Neutrophil (primary cell): ENCODE data around the gene IARS2.
"Not testable (repeated sequence)": the region's sequence is repeated elsewhere in the genome, so short reads cannot be mapped to it uniquely, and the experiment has no call there.

Experiments
- H3K27ac ChIP-seq: fragments of 200-600 bp; sonication (generic); 2 replicates; pipeline ENCODE4 v1.5.1; 2016; ENCODE audit warnings: mild to moderate bottlenecking, moderate library complexity
- H3K27me3 ChIP-seq: fragments of 200-600 bp; sonication (generic); 2 replicates; pipeline ENCODE4 v1.6.0; 2016; ENCODE audit warnings: mild to moderate bottlenecking
- H3K36me3 ChIP-seq: fragments of 200-600 bp; sonication (generic); 2 replicates; pipeline ENCODE4 v1.5.1; 2017
- H3K4me1 ChIP-seq, 2 experiments: fragments of 200-600 bp in 1 of 2; sonication (generic) in 1 of 2; 1 replicate in 1 of 2; 2 replicates in 1 of 2; pipeline versions ENCODE4 v1.5.1 to v1.6.1; 2013 to 2016; ENCODE audit warnings: low read depth in 1 of 2, low read length in 1 of 2, mild to moderate bottlenecking in 1 of 2, moderate library complexity in 1 of 2; ENCODE audit not compliant: control insufficient read depth in 1 of 2, insufficient read depth in 1 of 2
- H3K4me3 ChIP-seq, 2 experiments: fragments of 200-600 bp in 1 of 2; sonication (generic) in 1 of 2; 1 replicate in 1 of 2; 2 replicates in 1 of 2; pipeline ENCODE4 v1.5.1; 2013 to 2016; ENCODE audit warnings: low read depth in 1 of 2, low read length in 1 of 2, mild to moderate bottlenecking in 1 of 2, moderate library complexity in 1 of 2
- H3K9me3 ChIP-seq: fragments of 200-600 bp; sonication (generic); 2 replicates; pipeline ENCODE4 v1.5.1; 2016
- CTCF ChIP-seq: fragments of 200-600 bp; sonication (generic); IDR thresholded peaks from 2 replicates; pipeline ENCODE4 v1.5.1; 2016; ENCODE audit warnings: antibody characterized with exemption

Gene IARS2

DNA sequence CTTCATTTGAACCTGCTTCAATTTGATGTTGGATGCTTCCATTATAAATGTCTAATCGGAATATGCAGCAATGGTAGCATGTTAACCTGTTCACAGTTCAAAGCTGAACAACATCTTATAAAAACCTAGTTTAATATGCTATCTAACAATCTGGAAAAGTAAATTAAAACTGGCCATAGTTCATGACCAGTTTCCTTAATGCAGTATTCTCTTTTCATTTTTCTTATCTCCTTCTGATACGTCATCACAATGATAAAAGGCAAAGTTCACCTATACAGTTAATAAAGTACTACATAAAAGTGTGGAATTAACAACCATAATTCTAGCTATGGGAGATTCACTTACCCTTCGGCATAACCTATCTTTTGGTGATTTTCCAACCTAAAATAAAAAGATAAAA is 65.1 kb downstream of the IARS2 start:
- TF ChIP-seq CTCF: no peak
- Histone ChIP-seq H3K36me3 (peaks cover 68% of the 10 kb centered on the region), H3K4me3 (no peak overlapping the region), H3K4me1 (no peaks in the 10 kb centered on the region), H3K9me3 (no peaks in the 10 kb centered on the region), H3K27me3 (no peaks in the 10 kb centered on the region), H3K27ac (no peak overlapping the region)

- no peak overlapping the region for H3K4me3 ChIP-seq
- no peaks in the 10 kb centered on the region for H3K4me1 ChIP-seq
- no peaks in the 10 kb centered on the region for H3K9me3 ChIP-seq
- H3K27ac ChIP-seq: no peak overlapping the region
- H3K27me3 ChIP-seq: no peaks in the 10 kb centered on the region
- no peak for TF ChIP-seq CTCF
- peaks cover 66% of the 10 kb centered on the region for H3K36me3 ChIP-seq
These were observed 66.1 kb downstream of the IARS2 start for GRCh38 chr1:220160027-220160426.

DNA sequence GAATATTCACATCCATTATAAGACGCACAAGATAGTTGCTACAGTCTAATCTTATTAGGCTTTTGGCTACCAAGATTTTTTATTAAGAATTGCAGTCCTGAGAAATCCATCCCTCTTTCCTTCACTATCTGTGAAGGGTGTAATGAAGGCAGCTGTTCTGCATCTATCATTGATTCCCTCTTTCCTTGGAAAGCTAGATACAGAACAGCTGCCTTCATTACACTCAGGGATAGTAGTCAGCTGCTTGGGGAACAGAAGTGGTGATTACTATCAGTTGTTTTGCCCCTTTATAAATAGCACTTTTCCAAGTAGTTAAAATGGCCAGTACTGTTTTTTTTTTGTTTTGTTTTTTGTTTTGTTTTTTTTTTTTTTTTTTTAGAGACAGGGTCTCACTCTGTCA is 70.2 kb downstream of the IARS2 start:
- TF ChIP-seq CTCF: no peak
- Histone ChIP-seq H3K36me3 (peaks cover 66% of the 10 kb centered on the region), H3K9me3 (no peaks in the 10 kb centered on the region), H3K4me3 (no peak overlapping the region), H3K27ac (no peak overlapping the region), H3K4me1 (no peaks in the 10 kb centered on the region), H3K27me3 (no peaks in the 10 kb centered on the region)

GRCh38 chr1:220164517-220164916 is 70.6 kb downstream of the IARS2 start:
- TF ChIP-seq CTCF: no peak
- H3K4me3 ChIP-seq: no peak overlapping the region
- H3K9me3 ChIP-seq: no peaks in the 10 kb centered on the region
- H3K4me1 ChIP-seq: no peaks in the 10 kb centered on the region
- no peak overlapping the region for H3K27ac ChIP-seq
- no peaks in the 10 kb centered on the region for H3K27me3 ChIP-seq
- H3K36me3 ChIP-seq: peaks cover 70% of the 10 kb centered on the region

DNA sequence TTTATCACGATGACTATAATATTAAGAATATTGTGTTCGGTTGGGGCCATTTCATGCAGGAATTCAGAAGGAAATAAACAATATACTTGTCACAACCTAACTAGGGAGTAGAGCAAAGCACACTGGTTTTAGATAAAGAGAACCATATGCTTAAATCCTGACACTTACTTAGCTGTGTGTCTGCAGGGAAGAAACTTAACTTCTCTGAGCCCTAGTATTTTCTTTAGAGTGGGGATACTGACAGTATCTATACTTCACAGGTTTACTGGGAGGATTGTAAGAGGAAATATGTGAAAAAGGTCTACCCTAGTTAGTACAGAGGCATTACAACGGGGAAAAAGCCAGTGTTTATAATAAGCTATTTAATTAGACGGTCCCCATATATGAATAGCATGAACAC is 72.9 kb downstream of the IARS2 start:
- Histone ChIP-seq H3K36me3 (peaks cover 80% of the 10 kb centered on the region), H3K27ac (no peak overlapping the region), H3K4me3 (no peak overlapping the region), H3K4me1 (no peaks in the 10 kb centered on the region), H3K27me3 (no peaks in the 10 kb centered on the region), H3K9me3 (no peaks in the 10 kb centered on the region)
- TF ChIP-seq CTCF: no peak

- H3K4me1 ChIP-seq, H3K9me3 ChIP-seq, H3K27me3 ChIP-seq, H3K27ac ChIP-seq, H3K4me3 ChIP-seq: not testable (repeated sequence)
- H3K36me3 ChIP-seq: peaks cover 86% of the 10 kb centered on the region
These were observed 76.0 kb downstream of the IARS2 start for GRCh38 chr1:220169887-220170286.
